SK-N-SH (cell line): ENCODE data around the gene FAM151B. TPM values are rescaled to one million over a fixed set of nuclear protein-coding genes. Genes with fewer than 3 reads are reported as not detected.
"Not testable (repeated sequence)": the region's sequence is repeated elsewhere in the genome, so short reads cannot be mapped to it uniquely, and the experiment has no call there.

ENCODE experiments used
- CTCF ChIA-PET: fragments of 300-600, 350-600 bp; formaldehyde crosslinking; extraction: SDS; loops from one replicate; lab custom pipeline; 2021; lab: Yijun Ruan, JAX
- POLR2A ChIA-PET: fragments of 350-600 bp; sonication (Branson Sonifier 250); formaldehyde crosslinking; extraction: SDS; loops from one replicate; lab custom pipeline; 2020; ENCODE audit warnings: antibody characterized with exemption, inconsistent platforms; lab: Yijun Ruan, JAX
- DNase-seq: peaks from one replicate; pipeline ENCODE4 v3.0.0; 2012
- H2AFZ ChIP-seq: fragments of 200-600 bp; sonication (generic); 2 replicates; pipeline ENCODE4 v1.8.1; 2016; ENCODE audit warnings: antibody characterized with exemption, mild to moderate bottlenecking, low read depth
- H3F3A ChIP-seq: fragments of 200-600 bp; sonication (generic); replicated peaks from 2 replicates; pipeline ENCODE3; 2016; ENCODE audit warnings: antibody characterized with exemption, mild to moderate bottlenecking; ENCODE audit not compliant: insufficient read depth
- H3K27ac ChIP-seq, 2 experiments: fragments of 200-500 bp in 1 of 2; fragments of 200-600 bp in 1 of 2; sonication (Bioruptor generic) in 1 of 2; sonication (generic), shearing (Covaris generic) in 1 of 2; 2 replicates each; pipeline versions ENCODE4 v1.5.1 to v1.6.1; 2014 to 2016; ENCODE audit warnings: low read depth in 2 of 2, inconsistent platforms in 1 of 2, low read length in 1 of 2, mild to moderate bottlenecking in 1 of 2, mixed read lengths in 1 of 2
- H3K27me3 ChIP-seq: fragments of 200-600 bp; sonication (generic), shearing (Covaris generic); 2 replicates; pipeline ENCODE4 v1.6.1; 2016; ENCODE audit warnings: mixed run types; ENCODE audit not compliant: insufficient read depth
- H3K36me3 ChIP-seq, 2 experiments: fragments of 200-500 bp in 1 of 2; fragments of 200-600 bp in 1 of 2; sonication (Bioruptor generic) in 1 of 2; sonication (generic) in 1 of 2; replicated peaks in 1 of 2; 2 replicates each; pipeline versions ENCODE3 to v1.5.1; 2014 to 2016; ENCODE audit warnings: low read length in 1 of 2, mild to moderate bottlenecking in 1 of 2; ENCODE audit not compliant: insufficient read depth in 2 of 2, control insufficient read depth in 1 of 2
- H3K4me1 ChIP-seq, 2 experiments: fragments of 200-500 bp in 1 of 2; fragments of 200-600 bp in 1 of 2; sonication (Bioruptor generic) in 1 of 2; sonication (generic), shearing (Covaris generic) in 1 of 2; 2 replicates each; pipeline versions ENCODE4 v1.5.1 to v1.6.1; 2014 to 2016; ENCODE audit warnings: low read depth in 1 of 2, low read length in 1 of 2, mixed run types in 1 of 2; ENCODE audit not compliant: insufficient read depth in 2 of 2, control insufficient read depth in 1 of 2
- H3K4me2 ChIP-seq: fragments of 200-600 bp; sonication (generic), shearing (Covaris generic); 2 replicates; pipeline ENCODE4 v1.6.1; 2017; ENCODE audit warnings: mixed run types
- H3K4me3 ChIP-seq, 2 experiments: fragments of 200-500 bp in 1 of 2; fragments of 200-600 bp in 1 of 2; sonication (Bioruptor generic) in 1 of 2; sonication (generic), shearing (Covaris generic) in 1 of 2; 2 replicates each; pipeline versions ENCODE4 v1.5.1 to v1.8.1; 2014 to 2016; ENCODE audit warnings: low read depth in 2 of 2, inconsistent platforms in 1 of 2, low read length in 1 of 2, mild to moderate bottlenecking in 1 of 2, mixed read lengths in 1 of 2, moderate library complexity in 1 of 2
- H3K79me2 ChIP-seq: fragments of 200-600 bp; sonication (generic); 2 replicates; pipeline ENCODE4 v1.8.1; 2017; ENCODE audit warnings: mild to moderate bottlenecking; ENCODE audit not compliant: insufficient read depth
- H3K9ac ChIP-seq: fragments of 200-600 bp; sonication (generic); 2 replicates; pipeline ENCODE4 v1.6.1; 2017; ENCODE audit warnings: mixed run types
- H3K9me2 ChIP-seq: fragments of 200-600 bp; sonication (generic); 2 replicates; pipeline ENCODE4 v1.6.1; 2017; ENCODE audit warnings: mixed run types
- H3K9me3 ChIP-seq: fragments of 200-600 bp; sonication (generic); 2 replicates; pipeline ENCODE4 v1.6.1; 2017; ENCODE audit warnings: mixed run types, mild to moderate bottlenecking, moderate library complexity
- H4K20me1 ChIP-seq: fragments of 200-600 bp; sonication (generic); 2 replicates; pipeline ENCODE4 v1.6.1; 2017; ENCODE audit warnings: mild to moderate bottlenecking, mixed run types; ENCODE audit not compliant: insufficient read depth
- CHD2 ChIP-seq: fragments of 150-350 bp; IDR thresholded peaks from 2 replicates; pipeline ENCODE4 v1.6.1; 2018; ENCODE audit warnings: low read length; ENCODE audit not compliant: partially characterized antibody
- EZH2phosphoT487 ChIP-seq: fragments of 200-600 bp; sonication (generic); IDR thresholded peaks from 2 replicates; pipeline ENCODE4 v1.6.1; 2017; ENCODE audit warnings: low read depth, mixed run types, mild to moderate bottlenecking, antibody characterized with exemption, moderate library complexity, borderline replicate concordance
- FOSL2 ChIP-seq: IDR thresholded peaks from 2 replicates; pipeline ENCODE4 v1.4.0; 2012; ENCODE audit warnings: low read depth, mild to moderate bottlenecking, moderate library complexity, borderline replicate concordance
- GABPA ChIP-seq: IDR thresholded peaks from 2 replicates; pipeline ENCODE4 v1.4.0; 2012; ENCODE audit warnings: low read depth, mild to moderate bottlenecking
- GATA2 ChIP-seq: sonication (generic); formaldehyde crosslinking; IDR thresholded peaks from 2 replicates; pipeline ENCODE4 v1.5.0; 2020; ENCODE audit warnings: mild to moderate bottlenecking, missing genetic modification reagents
- MEF2A ChIP-seq: IDR thresholded peaks from 2 replicates; pipeline ENCODE4 v1.4.0; 2012; ENCODE audit warnings: low read depth, borderline replicate concordance
- MXI1 ChIP-seq: IDR thresholded peaks from 2 replicates; pipeline ENCODE4 v1.6.1; 2012; ENCODE audit warnings: mild to moderate bottlenecking, low read depth, low read length, improper control_type of control experiment
- NRF1 ChIP-seq: IDR thresholded peaks from 2 replicates; pipeline ENCODE4 v1.6.1; 2012; ENCODE audit warnings: low read depth, mild to moderate bottlenecking, low read length
- POLR2AphosphoS5 ChIP-seq: IDR thresholded peaks from 2 replicates; pipeline ENCODE4 v1.6.1; 2012; ENCODE audit warnings: low read depth, low read length
- RAD21 ChIP-seq: IDR thresholded peaks from 2 replicates; pipeline ENCODE4 v1.6.1; 2012; ENCODE audit warnings: mild to moderate bottlenecking, low read length
- RFX5 ChIP-seq: IDR thresholded peaks from 2 replicates; pipeline ENCODE4 v1.6.1; 2012; ENCODE audit warnings: mild to moderate bottlenecking, improper control_type of control experiment, low read length
- RXRA ChIP-seq: IDR thresholded peaks from 2 replicates; pipeline ENCODE4 v1.4.0; 2012; ENCODE audit warnings: low read depth, mild to moderate bottlenecking, borderline replicate concordance
- SIN3A ChIP-seq: IDR thresholded peaks from 2 replicates; pipeline ENCODE4 v1.6.1; 2012; ENCODE audit warnings: low read depth, mild to moderate bottlenecking, low read length, moderate library complexity, borderline replicate concordance
- TAF1 ChIP-seq: IDR thresholded peaks from 2 replicates; pipeline ENCODE4 v1.6.1; 2012; ENCODE audit warnings: low read depth, mild to moderate bottlenecking, low read length, moderate library complexity, borderline replicate concordance
- TEAD4 ChIP-seq: IDR thresholded peaks from 2 replicates; pipeline ENCODE4 v1.4.0; 2012; ENCODE audit warnings: mild to moderate bottlenecking, borderline replicate concordance; ENCODE audit not compliant: insufficient read depth
- YY1 ChIP-seq: IDR thresholded peaks from 2 replicates; pipeline ENCODE4 v1.4.0; 2012; ENCODE audit warnings: low read depth, mild to moderate bottlenecking
- WGBS: methylation state at CpG from one replicate; pipeline ENCODE4 v1.1.6; 2017; ENCODE audit warnings: low lambda C conversion rate; 5-methylcytosine and 5-hydroxymethylcytosine counted together
- polyA plus RNA-seq, 3 experiments: library from polyadenylated mRNA; depleted of rRNA; stranded (reverse); fragments of >200 nt; gene quantifications; 2 replicates each; pipeline ENCODE4 v1.2.3, GENCODE V29; 2012
- TF ChIP-seq, protein P1 (sequence below): IDR thresholded peaks from 2 replicates; pipeline ENCODE4 v1.6.1; 2012; ENCODE audit warnings: mild to moderate bottlenecking, low read depth, low read length, moderate library complexity
- TF ChIP-seq, protein P2 (sequence below): IDR thresholded peaks from 2 replicates; pipeline ENCODE4 v1.4.0; 2012; ENCODE audit warnings: low read depth, borderline replicate concordance
- TF ChIP-seq, protein P3 (sequence below): fragments of 150-350 bp; IDR thresholded peaks from 2 replicates; pipeline ENCODE4 v1.6.1; 2017; ENCODE audit warnings: antibody characterized with exemption, low read length, low read depth, borderline replicate concordance
- TF ChIP-seq, protein P4 (sequence below): IDR thresholded peaks from 2 replicates; pipeline ENCODE4; 2012

The FAM151B gene
- polyA plus RNA-seq, 1 of the 3 experiments (the other 2 are of a cell fraction): 1.2 TPM

DNA sequence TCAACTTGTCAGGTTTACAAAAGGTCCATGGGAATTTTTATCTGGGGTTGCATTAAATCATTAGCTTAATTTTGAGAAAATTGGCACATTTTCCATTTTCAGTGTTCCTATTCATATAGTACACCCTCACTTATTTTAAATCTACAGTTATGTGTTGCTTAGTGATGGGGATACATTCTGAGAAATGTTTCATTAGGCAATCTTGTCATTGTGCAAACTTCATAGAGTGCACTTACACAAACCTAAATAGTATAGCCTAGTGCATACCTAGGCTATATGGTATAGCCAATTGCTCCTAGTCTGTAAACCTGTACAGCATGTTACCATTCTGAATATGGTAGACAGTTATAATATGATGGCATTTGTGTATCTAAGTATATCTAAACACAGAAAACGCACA, 19.8 kb upstream of the FAM151B start (continued):
- TF ChIP-seq, protein P1, sequence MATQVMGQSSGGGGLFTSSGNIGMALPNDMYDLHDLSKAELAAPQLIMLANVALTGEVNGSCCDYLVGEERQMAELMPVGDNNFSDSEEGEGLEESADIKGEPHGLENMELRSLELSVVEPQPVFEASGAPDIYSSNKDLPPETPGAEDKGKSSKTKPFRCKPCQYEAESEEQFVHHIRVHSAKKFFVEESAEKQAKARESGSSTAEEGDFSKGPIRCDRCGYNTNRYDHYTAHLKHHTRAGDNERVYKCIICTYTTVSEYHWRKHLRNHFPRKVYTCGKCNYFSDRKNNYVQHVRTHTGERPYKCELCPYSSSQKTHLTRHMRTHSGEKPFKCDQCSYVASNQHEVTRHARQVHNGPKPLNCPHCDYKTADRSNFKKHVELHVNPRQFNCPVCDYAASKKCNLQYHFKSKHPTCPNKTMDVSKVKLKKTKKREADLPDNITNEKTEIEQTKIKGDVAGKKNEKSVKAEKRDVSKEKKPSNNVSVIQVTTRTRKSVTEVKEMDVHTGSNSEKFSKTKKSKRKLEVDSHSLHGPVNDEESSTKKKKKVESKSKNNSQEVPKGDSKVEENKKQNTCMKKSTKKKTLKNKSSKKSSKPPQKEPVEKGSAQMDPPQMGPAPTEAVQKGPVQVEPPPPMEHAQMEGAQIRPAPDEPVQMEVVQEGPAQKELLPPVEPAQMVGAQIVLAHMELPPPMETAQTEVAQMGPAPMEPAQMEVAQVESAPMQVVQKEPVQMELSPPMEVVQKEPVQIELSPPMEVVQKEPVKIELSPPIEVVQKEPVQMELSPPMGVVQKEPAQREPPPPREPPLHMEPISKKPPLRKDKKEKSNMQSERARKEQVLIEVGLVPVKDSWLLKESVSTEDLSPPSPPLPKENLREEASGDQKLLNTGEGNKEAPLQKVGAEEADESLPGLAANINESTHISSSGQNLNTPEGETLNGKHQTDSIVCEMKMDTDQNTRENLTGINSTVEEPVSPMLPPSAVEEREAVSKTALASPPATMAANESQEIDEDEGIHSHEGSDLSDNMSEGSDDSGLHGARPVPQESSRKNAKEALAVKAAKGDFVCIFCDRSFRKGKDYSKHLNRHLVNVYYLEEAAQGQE: no peak
- no peak for TF ChIP-seq GABPA

GRCh38 chr5:80470631-80471030, 17.3 kb upstream of the FAM151B start:
- H3K27ac ChIP-seq, H3K9ac ChIP-seq, H3K9me3 ChIP-seq, H2AFZ ChIP-seq, H3K4me2 ChIP-seq, DNase-seq, H3K9me2 ChIP-seq, H4K20me1 ChIP-seq, H3K79me2 ChIP-seq, POLR2A ChIA-PET, CTCF ChIA-PET, H3K4me3 ChIP-seq, H3K27me3 ChIP-seq, H3K4me1 ChIP-seq: not testable (repeated sequence)
- WGBS: 100% methylated on average over 1 of the region's 2 CpGs
- Histone ChIP-seq H3F3A (peaks cover 11% of the 10 kb centered on the region), H3K36me3 (peaks cover 35 to 79% of the 10 kb centered on the region in 2 experiments)

DNA sequence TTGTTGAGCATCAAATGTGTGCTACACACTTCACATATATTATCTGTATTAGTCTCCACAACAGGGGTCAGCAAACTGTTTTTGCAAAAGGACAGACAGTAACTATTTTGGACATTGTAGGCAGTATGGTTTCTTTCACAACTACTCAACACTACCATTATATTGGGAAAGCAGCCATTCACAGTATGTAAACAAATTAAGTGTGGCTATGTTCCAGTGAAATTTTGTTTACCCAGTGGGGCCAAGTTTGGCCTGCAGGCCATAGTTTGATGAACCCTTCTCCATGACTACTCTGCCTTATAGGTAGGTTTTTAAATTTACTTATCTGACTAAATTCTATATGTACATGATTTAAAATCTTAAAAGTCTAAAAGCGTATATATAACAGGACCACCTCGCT, 13.0 kb upstream of the FAM151B start:
- Histone ChIP-seq H3K9me3 (no peaks in the 10 kb centered on the region), H4K20me1 (no peaks in the 10 kb centered on the region), H3F3A (peaks cover 12% of the 10 kb centered on the region), H3K4me2 (no peak overlapping the region), H3K9ac (no peak overlapping the region), H3K27me3 (no peaks in the 10 kb centered on the region), H3K27ac (no peak overlapping the region), H3K4me1 (no peaks in the 10 kb centered on the region), H3K79me2 (no peaks in the 10 kb centered on the region), H3K36me3 (peaks cover 48 to 88% of the 10 kb centered on the region in 2 experiments), H3K4me3 (no peak overlapping the region), H3K9me2 (no peaks in the 10 kb centered on the region), H2AFZ (no peak overlapping the region)
- ChIA-PET POLR2A (no interaction called here), CTCF (no interaction called here)
- no peak for DNase-seq
- 96% methylated on average over 2 of the region's 2 CpGs for WGBS
- TF ChIP-seq GATA2 (CRISPR knock-in tag) (no peak), RFX5 (no peak), MXI1 (no peak), EZH2phosphoT487 (no peak), SIN3A (no peak), MEF2A (no peak), RAD21 (no peak), RXRA (no peak), NRF1 (no peak), POLR2AphosphoS5 (no peak), CHD2 (no peak), TAF1 (no peak), FOSL2 (no peak), TEAD4 (no peak), YY1 (no peak)
- TF ChIP-seq, protein P2, sequence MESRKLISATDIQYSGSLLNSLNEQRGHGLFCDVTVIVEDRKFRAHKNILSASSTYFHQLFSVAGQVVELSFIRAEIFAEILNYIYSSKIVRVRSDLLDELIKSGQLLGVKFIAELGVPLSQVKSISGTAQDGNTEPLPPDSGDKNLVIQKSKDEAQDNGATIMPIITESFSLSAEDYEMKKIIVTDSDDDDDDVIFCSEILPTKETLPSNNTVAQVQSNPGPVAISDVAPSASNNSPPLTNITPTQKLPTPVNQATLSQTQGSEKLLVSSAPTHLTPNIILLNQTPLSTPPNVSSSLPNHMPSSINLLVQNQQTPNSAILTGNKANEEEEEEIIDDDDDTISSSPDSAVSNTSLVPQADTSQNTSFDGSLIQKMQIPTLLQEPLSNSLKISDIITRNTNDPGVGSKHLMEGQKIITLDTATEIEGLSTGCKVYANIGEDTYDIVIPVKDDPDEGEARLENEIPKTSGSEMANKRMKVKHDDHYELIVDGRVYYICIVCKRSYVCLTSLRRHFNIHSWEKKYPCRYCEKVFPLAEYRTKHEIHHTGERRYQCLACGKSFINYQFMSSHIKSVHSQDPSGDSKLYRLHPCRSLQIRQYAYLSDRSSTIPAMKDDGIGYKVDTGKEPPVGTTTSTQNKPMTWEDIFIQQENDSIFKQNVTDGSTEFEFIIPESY: no peak
- TF ChIP-seq, protein P3, sequence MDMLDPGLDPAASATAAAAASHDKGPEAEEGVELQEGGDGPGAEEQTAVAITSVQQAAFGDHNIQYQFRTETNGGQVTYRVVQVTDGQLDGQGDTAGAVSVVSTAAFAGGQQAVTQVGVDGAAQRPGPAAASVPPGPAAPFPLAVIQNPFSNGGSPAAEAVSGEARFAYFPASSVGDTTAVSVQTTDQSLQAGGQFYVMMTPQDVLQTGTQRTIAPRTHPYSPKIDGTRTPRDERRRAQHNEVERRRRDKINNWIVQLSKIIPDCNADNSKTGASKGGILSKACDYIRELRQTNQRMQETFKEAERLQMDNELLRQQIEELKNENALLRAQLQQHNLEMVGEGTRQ: no peak
- TF ChIP-seq, protein P4, sequence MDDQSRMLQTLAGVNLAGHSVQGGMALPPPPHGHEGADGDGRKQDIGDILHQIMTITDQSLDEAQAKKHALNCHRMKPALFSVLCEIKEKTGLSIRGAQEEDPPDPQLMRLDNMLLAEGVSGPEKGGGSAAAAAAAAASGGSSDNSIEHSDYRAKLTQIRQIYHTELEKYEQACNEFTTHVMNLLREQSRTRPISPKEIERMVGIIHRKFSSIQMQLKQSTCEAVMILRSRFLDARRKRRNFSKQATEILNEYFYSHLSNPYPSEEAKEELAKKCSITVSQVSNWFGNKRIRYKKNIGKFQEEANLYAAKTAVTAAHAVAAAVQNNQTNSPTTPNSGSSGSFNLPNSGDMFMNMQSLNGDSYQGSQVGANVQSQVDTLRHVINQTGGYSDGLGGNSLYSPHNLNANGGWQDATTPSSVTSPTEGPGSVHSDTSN: no peak
